Activated CD4-positive, CD25-positive, alpha-beta regulatory T cell treated with anti-CD3 and anti-CD28 coated beads, Interleukin-2, amount 50 U/mL, for 24 hours (primary cell): ENCODE results near the gene ZBED6.
A peak's percentile ranks its signal among the peaks of the same experiment; 100 is the strongest.
"Not testable (repeated sequence)": the region's sequence is repeated elsewhere in the genome, so short reads cannot be mapped to it uniquely, and the experiment has no call there.

Source experiments
- ATAC-seq, 2 donors: fragments of 150-1000 bp; cut with Tn5 transposase; one replicate each; pipeline ENCODE4 v1.10.0; 2021; ENCODE audit warnings: mild to moderate bottlenecking in 1 of 2, moderate library complexity in 1 of 2

ZBED6 gene

GRCh38 chr1:203789966-203790365, 5.5 kb upstream of the ZBED6 start:
- no peak for ATAC-seq

- no peak for ATAC-seq
These were observed 3.9 kb upstream of the ZBED6 start for GRCh38 chr1:203791498-203791897.

- ATAC-seq: no peak
These were observed 2.9 kb upstream of the ZBED6 start for GRCh38 chr1:203792486-203792885.

- not testable (repeated sequence) for ATAC-seq
These were observed 1.9 kb upstream of the ZBED6 start for GRCh38 chr1:203793561-203793960.

GRCh38 chr1:203794764-203795440, 521 bp upstream of the ZBED6 start:
- ATAC-seq: no peak

GRCh38 chr1:203796236-203796605, 798 bp downstream of the ZBED6 start:
- ATAC-seq: peak in 1 of 2 donors; percentile 11

- ATAC-seq: no peak
These were observed 1.8 kb downstream of the ZBED6 start for GRCh38 chr1:203797216-203797615.

GRCh38 chr1:203797948-203798655, 2.7 kb downstream of the ZBED6 start:
- no peak for ATAC-seq

GRCh38 chr1:203799157-203799556, 3.7 kb downstream of the ZBED6 start:
- no peak for ATAC-seq

- ATAC-seq: no peak
These were observed 4.5 kb downstream of the ZBED6 start for GRCh38 chr1:203799971-203800370.

- ATAC-seq: no peak
These were observed 10.3 kb downstream of the ZBED6 start for GRCh38 chr1:203805689-203806088.

- no peak for ATAC-seq
These were observed 11.8 kb downstream of the ZBED6 start for GRCh38 chr1:203807196-203807595.

- ATAC-seq: no peak
These were observed 18.3 kb downstream of the ZBED6 start for GRCh38 chr1:203813581-203814341.

GRCh38 chr1:203818399-203818798, 23.0 kb downstream of the ZBED6 start:
- ATAC-seq: no peak

- ATAC-seq: no peak
These were observed 27.9 kb downstream of the ZBED6 start for GRCh38 chr1:203823306-203823705.

- no peak for ATAC-seq
These were observed 30.8 kb downstream of the ZBED6 start for GRCh38 chr1:203826175-203826574.

GRCh38 chr1:203828002-203828401, 32.6 kb downstream of the ZBED6 start:
- no peak for ATAC-seq

- ATAC-seq: no peak
These were observed 33.1 kb downstream of the ZBED6 start for GRCh38 chr1:203828503-203828902.

GRCh38 chr1:203829247-203829646, 33.8 kb downstream of the ZBED6 start:
- not testable (repeated sequence) for ATAC-seq

GRCh38 chr1:203835476-203835875, 40.1 kb downstream of the ZBED6 start:
- ATAC-seq: no peak

GRCh38 chr1:203839081-203839480, 43.7 kb downstream of the ZBED6 start:
- no peak for ATAC-seq

- no peak for ATAC-seq
These were observed 44.9 kb downstream of the ZBED6 start for GRCh38 chr1:203840208-203840808.

- ATAC-seq: no peak
These were observed 47.1 kb downstream of the ZBED6 start for GRCh38 chr1:203842559-203842876.

- ATAC-seq: no peak
These were observed 48.0 kb downstream of the ZBED6 start for GRCh38 chr1:203843435-203843834.
